ENCODE data around the gene ST8SIA3.

DNA sequence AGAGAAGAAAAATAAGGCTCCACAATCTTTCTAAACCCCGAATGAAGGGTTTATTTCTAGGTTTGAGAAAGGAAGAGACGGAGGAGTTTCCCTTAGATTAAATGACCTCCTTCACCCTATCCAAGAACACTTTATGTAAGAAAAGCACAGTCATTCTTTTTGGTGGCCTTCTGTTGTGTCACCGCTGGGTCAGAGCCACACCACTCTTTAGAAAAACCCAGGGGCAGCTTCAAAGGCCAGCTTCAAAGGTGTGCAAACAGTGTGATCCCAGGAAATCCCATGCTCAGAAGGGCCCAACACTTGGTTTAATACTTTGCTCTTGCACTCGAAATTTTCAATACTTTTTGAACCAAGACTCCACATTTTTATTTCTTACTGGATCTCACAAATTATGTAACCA is 7.1 kb downstream of the ST8SIA3 start:
- TF ChIP-seq, protein P1, sequence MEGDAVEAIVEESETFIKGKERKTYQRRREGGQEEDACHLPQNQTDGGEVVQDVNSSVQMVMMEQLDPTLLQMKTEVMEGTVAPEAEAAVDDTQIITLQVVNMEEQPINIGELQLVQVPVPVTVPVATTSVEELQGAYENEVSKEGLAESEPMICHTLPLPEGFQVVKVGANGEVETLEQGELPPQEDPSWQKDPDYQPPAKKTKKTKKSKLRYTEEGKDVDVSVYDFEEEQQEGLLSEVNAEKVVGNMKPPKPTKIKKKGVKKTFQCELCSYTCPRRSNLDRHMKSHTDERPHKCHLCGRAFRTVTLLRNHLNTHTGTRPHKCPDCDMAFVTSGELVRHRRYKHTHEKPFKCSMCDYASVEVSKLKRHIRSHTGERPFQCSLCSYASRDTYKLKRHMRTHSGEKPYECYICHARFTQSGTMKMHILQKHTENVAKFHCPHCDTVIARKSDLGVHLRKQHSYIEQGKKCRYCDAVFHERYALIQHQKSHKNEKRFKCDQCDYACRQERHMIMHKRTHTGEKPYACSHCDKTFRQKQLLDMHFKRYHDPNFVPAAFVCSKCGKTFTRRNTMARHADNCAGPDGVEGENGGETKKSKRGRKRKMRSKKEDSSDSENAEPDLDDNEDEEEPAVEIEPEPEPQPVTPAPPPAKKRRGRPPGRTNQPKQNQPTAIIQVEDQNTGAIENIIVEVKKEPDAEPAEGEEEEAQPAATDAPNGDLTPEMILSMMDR (IDR thresholded peaks at IDR 0.05; ENCODE audit: low read depth, low read length, poor library complexity, severe bottlenecking) = no peak
- no peak for TF ChIP-seq EZH2phosphoT487 (IDR thresholded peaks at IDR 0.05; ENCODE audit: borderline replicate concordance, low read length)

Measured in DOHH2 (cell line).